ENCODE results near the gene HCAR3.
"Not testable (repeated sequence)": the region's sequence is repeated elsewhere in the genome, so short reads cannot be mapped to it uniquely, and the experiment has no call there.

HCAR3 gene

GRCh38 chr12:122732611-122733010 is 16.0 kb upstream of the HCAR3 start:
- no peak for TF ChIP-seq JUND (IDR thresholded peaks at IDR 0.05; ENCODE audit: low read depth)
- no peak for DNase-seq (ENCODE audit: low read depth in 1 of 2, low spot score in 1 of 2)
- in situ Hi-C loops (cut with HindIII; ENCODE audit: low pct_unique_long_range_greater_than_20kb, low sequenced_read_pairs), result no loop called here

- no peak for TF ChIP-seq JUND (IDR thresholded peaks at IDR 0.05; ENCODE audit: low read depth)
- in situ Hi-C loops (cut with HindIII; ENCODE audit: low pct_unique_long_range_greater_than_20kb, low sequenced_read_pairs), result no loop called here
- no peak for DNase-seq (ENCODE audit: low read depth in 1 of 2, low spot score in 1 of 2)
These were observed 15.6 kb upstream of the HCAR3 start for GRCh38 chr12:122732170-122732569.

- DNase-seq (ENCODE audit: low read depth in 1 of 2, low spot score in 1 of 2), result peak; percentile 38 to 80
- no peak for TF ChIP-seq JUND (IDR thresholded peaks at IDR 0.05; ENCODE audit: low read depth)
- in situ Hi-C loops (cut with HindIII; ENCODE audit: low pct_unique_long_range_greater_than_20kb, low sequenced_read_pairs), result no loop called here
These were observed 13.8 kb upstream of the HCAR3 start, which contains the start of gene HCAR1 for GRCh38 chr12:122730215-122731014. Gene HCAR1, minus strand, starts transcription at chr12:122730844. Its CDS starts 505 bp downstream, at chr12:122730339.

- TF ChIP-seq JUND (IDR thresholded peaks at IDR 0.05; ENCODE audit: low read depth), result no peak
- DNase-seq (ENCODE audit: low read depth in 1 of 2, low spot score in 1 of 2), result no peak
- in situ Hi-C loops (cut with HindIII; ENCODE audit: low pct_unique_long_range_greater_than_20kb, low sequenced_read_pairs), result no loop called here
These were observed 13.1 kb upstream of the HCAR3 start for GRCh38 chr12:122729583-122730214.

GRCh38 chr12:122726080-122726558 is 9.5 kb upstream of the HCAR3 start:
- DNase-seq (ENCODE audit: low read depth in 1 of 2, low spot score in 1 of 2), result peak; percentile 24 to 79
- in situ Hi-C loops (cut with HindIII; ENCODE audit: low pct_unique_long_range_greater_than_20kb, low sequenced_read_pairs), result no loop called here
- peak; percentile 97 for TF ChIP-seq JUND (IDR thresholded peaks at IDR 0.05; ENCODE audit: low read depth)

GRCh38 chr12:122725452-122726079 is 9.0 kb upstream of the HCAR3 start:
- no peak for DNase-seq (ENCODE audit: low read depth in 1 of 2, low spot score in 1 of 2)
- in situ Hi-C loops (cut with HindIII; ENCODE audit: low pct_unique_long_range_greater_than_20kb, low sequenced_read_pairs), result no loop called here
- TF ChIP-seq JUND (IDR thresholded peaks at IDR 0.05; ENCODE audit: low read depth), result no peak

GRCh38 chr12:122724641-122725243 is 8.1 kb upstream of the HCAR3 start:
- in situ Hi-C loops (cut with HindIII; ENCODE audit: low pct_unique_long_range_greater_than_20kb, low sequenced_read_pairs), result no loop called here
- TF ChIP-seq JUND (IDR thresholded peaks at IDR 0.05; ENCODE audit: low read depth), result no peak
- no peak for DNase-seq (ENCODE audit: low read depth in 1 of 2, low spot score in 1 of 2)

GRCh38 chr12:122722387-122722786 is 5.8 kb upstream of the HCAR3 start:
- no peak for TF ChIP-seq JUND (IDR thresholded peaks at IDR 0.05; ENCODE audit: low read depth)
- DNase-seq (ENCODE audit: low read depth in 1 of 2, low spot score in 1 of 2), result no peak
- in situ Hi-C loops (cut with HindIII; ENCODE audit: low pct_unique_long_range_greater_than_20kb, low sequenced_read_pairs), result no loop called here

- in situ Hi-C loops (cut with HindIII; ENCODE audit: low pct_unique_long_range_greater_than_20kb, low sequenced_read_pairs), result no loop called here
- TF ChIP-seq JUND (IDR thresholded peaks at IDR 0.05; ENCODE audit: low read depth), result no peak
- DNase-seq (ENCODE audit: low read depth in 1 of 2, low spot score in 1 of 2), result no peak
These were observed 4.5 kb upstream of the HCAR3 start for GRCh38 chr12:122721057-122721545.

GRCh38 chr12:122715211-122715610 is 1.4 kb downstream of the HCAR3 start:
- in situ Hi-C loops (cut with HindIII; ENCODE audit: low pct_unique_long_range_greater_than_20kb, low sequenced_read_pairs); DNase-seq (ENCODE audit: low read depth in 1 of 2, low spot score in 1 of 2): not testable (repeated sequence)

- in situ Hi-C loops (cut with HindIII; ENCODE audit: low pct_unique_long_range_greater_than_20kb, low sequenced_read_pairs); DNase-seq (ENCODE audit: low read depth in 1 of 2, low spot score in 1 of 2): not testable (repeated sequence)
These were observed 3.0 kb downstream of the HCAR3 start for GRCh38 chr12:122713491-122714188.

- in situ Hi-C loops (cut with HindIII; ENCODE audit: low pct_unique_long_range_greater_than_20kb, low sequenced_read_pairs); DNase-seq (ENCODE audit: low read depth in 1 of 2, low spot score in 1 of 2): not testable (repeated sequence)
These were observed 5.3 kb downstream of the HCAR3 start for GRCh38 chr12:122711266-122711665.

GRCh38 chr12:122710341-122710740 is 6.3 kb downstream of the HCAR3 start:
- in situ Hi-C loops (cut with HindIII; ENCODE audit: low pct_unique_long_range_greater_than_20kb, low sequenced_read_pairs), result not testable (repeated sequence)

GRCh38 chr12:122709287-122709686 is 7.3 kb downstream of the HCAR3 start:
- in situ Hi-C loops (cut with HindIII; ENCODE audit: low pct_unique_long_range_greater_than_20kb, low sequenced_read_pairs); DNase-seq (ENCODE audit: low read depth in 1 of 2, low spot score in 1 of 2): not testable (repeated sequence)

More at GRCh38 chr12:122710341-122710740, 6.3 kb downstream of the HCAR3 start:
- not testable (repeated sequence) for DNase-seq (ENCODE audit: low read depth in 1 of 2, low spot score in 1 of 2)

GRCh38 chr12:122703841-122704240 is 12.8 kb downstream of the HCAR3 start:
- in situ Hi-C loops (cut with HindIII; ENCODE audit: low pct_unique_long_range_greater_than_20kb, low sequenced_read_pairs); DNase-seq (ENCODE audit: low read depth in 1 of 2, low spot score in 1 of 2): not testable (repeated sequence)

- in situ Hi-C loops (cut with HindIII; ENCODE audit: low pct_unique_long_range_greater_than_20kb, low sequenced_read_pairs), result not testable (repeated sequence)
These were observed 13.6 kb downstream of the HCAR3 start, which contains the start of gene HCAR2 for GRCh38 chr12:122702890-122703611. Gene HCAR2, minus strand, starts transcription at chr12:122703357. Its CDS starts 74 bp downstream, at chr12:122703283.

More at GRCh38 chr12:122702890-122703611, 13.6 kb downstream of the HCAR3 start, which contains the start of gene HCAR2:
- peak in 1 of 2 experiments; percentile 35 for DNase-seq (ENCODE audit: low read depth in 1 of 2, low spot score in 1 of 2)

All from T47D (cell line).